K562 (cell line): ENCODE results near the gene PHF19. TPM values are rescaled to one million over a fixed set of nuclear protein-coding genes. Genes with fewer than 3 reads are reported as not detected.

Experiments used
- ATAC-seq: fragments of 200-7000 bp; cut with Tn5 transposase; 3 replicates; pipeline ENCODE4 v1.9.1; 2020; ENCODE audit warnings: moderate library complexity
- BruUV-seq: library from RNA; stranded (reverse); fragments of 400-500 nt; replicated peaks from 2 replicates; lab custom pipeline; 2021; lab: Mats Ljungman, UMichigan
- CTCF ChIA-PET: fragments of 300-600 bp; formaldehyde crosslinking; extraction: SDS; loops from one replicate; lab custom pipeline; 2021; ENCODE audit warnings: low intra/inter-chr PET ratio; lab: Yijun Ruan, JAX
- POLR2A ChIA-PET: fragments of 300-600, 350-650 bp; sonication (Branson Sonifier 250); formaldehyde crosslinking; extraction: SDS; loops from one replicate; lab custom pipeline; 2021; ENCODE audit warnings: antibody characterized with exemption, inconsistent platforms; lab: Yijun Ruan, JAX
- DNase-seq, 4 experiments: peaks; one replicate each; pipeline versions ENCODE4 v3.0.0 to v3.0.0-alpha.2; 2011 to 2018; ENCODE audit warnings: low spot score in 3 of 4, mixed read lengths in 3 of 4; ENCODE audit errors: extremely low read depth in 1 of 4
- FAIRE-seq: peaks from 2 replicates; lab custom pipeline; 2011; peaks lifted over from hg19 to GRCh38; lab: Jason Lieb, UNC
- H2AFZ ChIP-seq: 2 replicates; pipeline ENCODE4 v1.6.0; 2011; ENCODE audit warnings: low read depth, low read length, control low read depth, inconsistent platforms
- H3K27ac ChIP-seq: fragments of 200-600 bp; 3 replicates; pipeline ENCODE4 v1.8.0; 2011; ENCODE audit warnings: low read depth, mild to moderate bottlenecking, control low read depth, inconsistent platforms, low read length, moderate library complexity, mixed read lengths; ENCODE audit errors: extremely low read depth
- H3K27me3 ChIP-seq, 2 experiments: fragments of 300-600 bp in 1 of 2; 2 replicates in 1 of 2; 3 replicates in 1 of 2; pipeline versions ENCODE4 v1.6.0 to v1.8.0; 2011; ENCODE audit warnings: inconsistent platforms in 2 of 2, low read length in 2 of 2, mild to moderate bottlenecking in 1 of 2, mixed read lengths in 1 of 2, moderate library complexity in 1 of 2; ENCODE audit not compliant: control insufficient read depth in 2 of 2, insufficient read depth in 2 of 2
- H3K36me3 ChIP-seq: fragments of 300-600 bp; 3 replicates; pipeline ENCODE4 v1.8.0; 2011; ENCODE audit warnings: mild to moderate bottlenecking, low read length, inconsistent platforms; ENCODE audit not compliant: control insufficient read depth, insufficient read depth
- H3K4me1 ChIP-seq, 2 experiments: fragments of 200-600 bp in 1 of 2; replicated peaks in 1 of 2; 2 replicates in 1 of 2; 3 replicates in 1 of 2; pipeline versions ENCODE4 v1.5.1 to v1.8.0; 2011; ENCODE audit warnings: inconsistent platforms in 2 of 2, low read length in 2 of 2, mild to moderate bottlenecking in 1 of 2, mixed read lengths in 1 of 2, moderate library complexity in 1 of 2; ENCODE audit not compliant: control insufficient read depth in 2 of 2, insufficient read depth in 2 of 2
- H3K4me2 ChIP-seq: 2 replicates; pipeline ENCODE4 v1.6.1; 2011; ENCODE audit warnings: low read length, control low read depth, inconsistent platforms, mixed read lengths; ENCODE audit not compliant: insufficient read depth
- H3K4me3 ChIP-seq: fragments of 200-600 bp; sonication (generic), shearing (Covaris generic); 2 replicates; pipeline ENCODE4 v1.5.1; 2016; ENCODE audit warnings: control low read depth, inconsistent platforms
- H3K79me2 ChIP-seq: fragments of 200-600 bp; 3 replicates; pipeline ENCODE4 v1.8.0; 2011; ENCODE audit warnings: low read length, inconsistent platforms; ENCODE audit not compliant: control insufficient read depth, insufficient read depth
- H3K9ac ChIP-seq, 2 experiments: 2 replicates each; pipeline versions ENCODE4 v1.6.0 to v1.6.1; 2011; ENCODE audit warnings: low read depth in 2 of 2, low read length in 2 of 2, control low read depth in 1 of 2, inconsistent platforms in 1 of 2, mild to moderate bottlenecking in 1 of 2, mixed read lengths in 1 of 2; ENCODE audit not compliant: insufficient read depth in 1 of 2
- H3K9me1 ChIP-seq: one replicate; pipeline ENCODE4 v1.6.0; 2011; ENCODE audit warnings: inconsistent platforms, mild to moderate bottlenecking, low read length, moderate library complexity; ENCODE audit not compliant: control insufficient read depth, insufficient read depth
- H3K9me3 ChIP-seq: replicated peaks from 2 replicates; pipeline ENCODE4 v1.5.1; 2011; ENCODE audit warnings: low read depth, low read length, inconsistent platforms; ENCODE audit not compliant: control insufficient read depth, insufficient read depth
- H4K20me1 ChIP-seq: replicated peaks from 2 replicates; pipeline ENCODE4 v1.6.1; 2011; ENCODE audit warnings: low read length, inconsistent platforms, mixed read lengths; ENCODE audit not compliant: control insufficient read depth, insufficient read depth
- CBX5 ChIP-seq: IDR thresholded peaks from 2 replicates; pipeline ENCODE4 v1.6.1; 2014; ENCODE audit warnings: low read depth, borderline replicate concordance
- CSDE1 ChIP-seq, 2 experiments: fragments of 450-650 bp; IDR thresholded peaks; 2 replicates each; pipeline ENCODE4 v1.6.1; 2016; ENCODE audit warnings: mild to moderate bottlenecking in 1 of 2
- CTBP1 ChIP-seq: fragments of 450-650 bp; IDR thresholded peaks from 2 replicates; pipeline ENCODE4 v1.6.1; 2016; ENCODE audit warnings: borderline replicate concordance
- FOSL1 ChIP-seq: fragments of 200-800 bp; sonication (Bioruptor generic); conservative IDR thresholded peaks from 2 replicates; pipeline ENCODE4 v1.6.1; 2016; ENCODE audit warnings: missing genetic modification characterization, missing compliant biosample characterization
- NR1H2 ChIP-seq: sonication (generic); formaldehyde crosslinking; IDR thresholded peaks from 2 replicates; pipeline ENCODE4 v1.4.0; 2020; ENCODE audit warnings: mild to moderate bottlenecking, missing genetic modification reagents
- PRPF4 ChIP-seq: fragments of 200-400 bp; formaldehyde crosslinking; IDR thresholded peaks from one replicate; pipeline ENCODE4 v1.6.1; 2017; ENCODE audit warnings: low read length, low read depth, mild to moderate bottlenecking; ENCODE audit not compliant: insufficient read depth, poor library complexity, severe bottlenecking
- RCOR1 ChIP-seq, 2 experiments: IDR thresholded peaks; 2 replicates each; pipeline ENCODE4 v1.6.1; 2012; ENCODE audit warnings: low read depth in 2 of 2, low read length in 2 of 2, borderline replicate concordance in 1 of 2, improper control_type of control experiment in 1 of 2
- SAFB ChIP-seq: fragments of 200-400 bp; formaldehyde crosslinking; IDR thresholded peaks from 2 replicates; pipeline ENCODE4 v1.6.1; 2017; ENCODE audit warnings: low read depth, low read length, borderline replicate concordance
- SPI1 ChIP-seq: IDR thresholded peaks from 2 replicates; pipeline ENCODE4 v1.6.1; 2011; ENCODE audit warnings: low read depth, low read length, control low read depth, borderline replicate concordance
- ZBED1 ChIP-seq: IDR thresholded peaks from 2 replicates; pipeline ENCODE4 v1.6.1; 2014
- ZBTB17 ChIP-seq: fragments of 450-650 bp; formaldehyde crosslinking; IDR thresholded peaks from 2 replicates; pipeline ENCODE4 v1.4.0; 2020; ENCODE audit warnings: mild to moderate bottlenecking
- ZNF274 ChIP-seq: IDR thresholded peaks from 2 replicates; pipeline ENCODE4 v1.6.1; 2011; ENCODE audit warnings: low read depth, mild to moderate bottlenecking, low read length, moderate library complexity, borderline replicate concordance
- WGBS: fragments of 100-300 bp; shearing (Covaris generic); methylation state at CpG from one replicate; pipeline ENCODE4 v1.1.6; 2016; ENCODE audit warnings: low coverage, mixed read lengths; ENCODE audit not compliant: insufficient coverage; ENCODE audit errors: missing lambda C conversion rate; 5-methylcytosine and 5-hydroxymethylcytosine counted together
- in situ Hi-C: fragments of 300-500 bp; cut with MboI; formaldehyde crosslinking; loops from 4 replicates; pipeline ENCODE4 v1.15.0; 2018; ENCODE audit warnings: inconsistent platforms, mixed read lengths
- intact Hi-C: fragments of 100-400 bp; cut with micrococcal nuclease; formaldehyde crosslinking; loops from 2 replicates; pipeline ENCODE4 v1.14.2; 2022
- polyA plus RNA-seq, 8 experiments: library from polyadenylated mRNA; depleted of rRNA in 4 of 8; stranded (reverse) in 5 of 8; unstranded in 3 of 8; fragments of >200 nt; fragmentation: Nextera tagmentation in 2 of 8; fragmentation: Illumina TruSeq in 1 of 8; extraction: Ambion mirVana in 2 of 8; extraction: Trizol in 1 of 8; gene quantifications; 2 replicates each; pipeline versions ENCODE4 v1.2.1 to v1.2.3, GENCODE V29; 2011 to 2014; ENCODE audit warnings: inconsistent platforms in 1 of 8, missing spikeins in 1 of 8
- total RNA-seq, 7 experiments: library from RNA; depleted of rRNA in 6 of 7; stranded (reverse); fragments of >200 nt in 6 of 7; fragmentation: Illumina TruSeq in 2 of 7; extraction: Trizol in 2 of 7; gene quantifications; 2 replicates each; pipeline versions ENCODE4 v1.2.1 to v1.2.3, GENCODE V29; 2011 to 2021; ENCODE audit warnings: low replicate concordance in 1 of 7
- TF ChIP-seq, protein P1 (sequence below): sonication (generic); formaldehyde crosslinking; IDR thresholded peaks from 2 replicates; pipeline ENCODE4 v1.8.0; 2023; ENCODE audit warnings: missing genetic modification reagents, mild to moderate bottlenecking, borderline replicate concordance
- TF ChIP-seq, protein P2 (sequence below), 3 experiments: IDR thresholded peaks in 2 of 3; conservative IDR thresholded peaks in 1 of 3; 2 replicates each; pipeline ENCODE4 v1.5.1; 2011 to 2012; ENCODE audit warnings: low read length in 3 of 3, mild to moderate bottlenecking in 3 of 3, control low read depth in 2 of 3, improper control_type of control experiment in 1 of 3, inconsistent platforms in 1 of 3, low read depth in 1 of 3, mixed read lengths in 1 of 3, moderate library complexity in 1 of 3; ENCODE audit not compliant: insufficient read depth in 2 of 3

Gene PHF19
- total and polyA plus RNA-seq, 9 of the 15 experiments (the other 6 are each of a cell fraction or from before 2014, with no cell fraction given), result 95.8 to 403 (median 255) TPM

DNA sequence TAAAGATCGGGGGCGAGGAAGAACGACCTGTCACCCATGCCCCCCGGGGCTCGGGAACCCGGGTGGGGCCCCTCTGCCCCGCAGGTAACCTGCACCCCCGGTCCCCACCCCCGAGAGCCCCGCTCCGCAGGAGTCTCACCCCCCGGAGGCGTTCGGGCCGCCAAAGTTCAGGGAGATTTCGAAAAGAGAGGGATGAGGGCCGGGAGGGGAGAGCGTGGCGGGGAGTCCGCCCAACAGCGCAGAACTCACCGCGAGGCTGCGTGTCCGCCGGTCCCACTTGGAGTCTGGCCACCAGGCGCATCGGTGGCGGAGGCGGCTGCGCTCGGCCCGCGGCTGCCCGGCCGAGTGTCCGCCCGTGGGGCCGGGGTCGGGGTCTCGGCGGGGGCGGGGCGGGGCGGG is at the start of gene PHF19 (continued):
- TF ChIP-seq ZBED1, result no peak
- TF ChIP-seq, protein P1, sequence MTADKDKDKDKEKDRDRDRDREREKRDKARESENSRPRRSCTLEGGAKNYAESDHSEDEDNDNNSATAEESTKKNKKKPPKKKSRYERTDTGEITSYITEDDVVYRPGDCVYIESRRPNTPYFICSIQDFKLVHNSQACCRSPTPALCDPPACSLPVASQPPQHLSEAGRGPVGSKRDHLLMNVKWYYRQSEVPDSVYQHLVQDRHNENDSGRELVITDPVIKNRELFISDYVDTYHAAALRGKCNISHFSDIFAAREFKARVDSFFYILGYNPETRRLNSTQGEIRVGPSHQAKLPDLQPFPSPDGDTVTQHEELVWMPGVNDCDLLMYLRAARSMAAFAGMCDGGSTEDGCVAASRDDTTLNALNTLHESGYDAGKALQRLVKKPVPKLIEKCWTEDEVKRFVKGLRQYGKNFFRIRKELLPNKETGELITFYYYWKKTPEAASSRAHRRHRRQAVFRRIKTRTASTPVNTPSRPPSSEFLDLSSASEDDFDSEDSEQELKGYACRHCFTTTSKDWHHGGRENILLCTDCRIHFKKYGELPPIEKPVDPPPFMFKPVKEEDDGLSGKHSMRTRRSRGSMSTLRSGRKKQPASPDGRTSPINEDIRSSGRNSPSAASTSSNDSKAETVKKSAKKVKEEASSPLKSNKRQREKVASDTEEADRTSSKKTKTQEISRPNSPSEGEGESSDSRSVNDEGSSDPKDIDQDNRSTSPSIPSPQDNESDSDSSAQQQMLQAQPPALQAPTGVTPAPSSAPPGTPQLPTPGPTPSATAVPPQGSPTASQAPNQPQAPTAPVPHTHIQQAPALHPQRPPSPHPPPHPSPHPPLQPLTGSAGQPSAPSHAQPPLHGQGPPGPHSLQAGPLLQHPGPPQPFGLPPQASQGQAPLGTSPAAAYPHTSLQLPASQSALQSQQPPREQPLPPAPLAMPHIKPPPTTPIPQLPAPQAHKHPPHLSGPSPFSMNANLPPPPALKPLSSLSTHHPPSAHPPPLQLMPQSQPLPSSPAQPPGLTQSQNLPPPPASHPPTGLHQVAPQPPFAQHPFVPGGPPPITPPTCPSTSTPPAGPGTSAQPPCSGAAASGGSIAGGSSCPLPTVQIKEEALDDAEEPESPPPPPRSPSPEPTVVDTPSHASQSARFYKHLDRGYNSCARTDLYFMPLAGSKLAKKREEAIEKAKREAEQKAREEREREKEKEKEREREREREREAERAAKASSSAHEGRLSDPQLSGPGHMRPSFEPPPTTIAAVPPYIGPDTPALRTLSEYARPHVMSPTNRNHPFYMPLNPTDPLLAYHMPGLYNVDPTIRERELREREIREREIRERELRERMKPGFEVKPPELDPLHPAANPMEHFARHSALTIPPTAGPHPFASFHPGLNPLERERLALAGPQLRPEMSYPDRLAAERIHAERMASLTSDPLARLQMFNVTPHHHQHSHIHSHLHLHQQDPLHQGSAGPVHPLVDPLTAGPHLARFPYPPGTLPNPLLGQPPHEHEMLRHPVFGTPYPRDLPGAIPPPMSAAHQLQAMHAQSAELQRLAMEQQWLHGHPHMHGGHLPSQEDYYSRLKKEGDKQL, result no peak
- TF ChIP-seq RCOR1 (IDR thresholded peaks at IDR 0.05; ENCODE audit: borderline replicate concordance in 1 of 2, low read depth in 2 of 2, low read length in 2 of 2), result peak; percentile 30 to 61; a peak in 1 of 4 replicates

GRCh38 chr9:120926397-120926928 is 49.5 kb upstream of the PHF19 start, which contains the start of gene TRAF1:
TRAF1 (minus strand) TSS chr9:120926796; CDS start chr9:120926075, 721 bp downstream.
- Histone ChIP-seq H3K79me2 (no peaks in the 10 kb centered on the region), H3K36me3 (no peaks in the 10 kb centered on the region), H3K9me1 (no peaks in the 10 kb centered on the region), H3K4me3 (no peak within 1 kb of the TSS), H3K4me1 (peaks cover 12 to 24% of the 10 kb centered on the region in 2 experiments), H3K9me3 (no peaks in the 10 kb centered on the region), H2AFZ (peak within 1 kb of the TSS; percentile 75), H3K9ac (peak within 1 kb of the TSS; percentile 11 to 77; a peak in 1 of 4 replicates), H3K27ac (peak within 1 kb of the TSS; percentile 18; the same call in 1 of the 3 replicates), H4K20me1 (no peaks in the 10 kb centered on the region), H3K27me3 (no peaks in the 10 kb centered on the region), H3K4me2 (peak within 1 kb of the TSS; percentile 47; the same call in 1 of the 2 replicates)
- POLR2A ChIA-PET, result interaction anchor here (0.8 to 1.0 kb wide), 2 partner anchors 20 to 43 kb away, joined by 3 to 4 read pairs; no protein-coding TSS in a partner anchor
- ATAC-seq (no peak; the same call in 2 of the 3 replicates), FAIRE-seq (no peak)
- no TSS peak for BruUV-seq
- in situ Hi-C loops, result loop anchor here (25.0 kb wide), 1 partner anchor 314 kb away; no protein-coding TSS in a partner anchor
- CTCF ChIA-PET, result no interaction called here
- WGBS, result 64% methylated on average over 6 of the region's 6 CpGs
- no peak for TF ChIP-seq CTBP1
- TF ChIP-seq, protein P2, sequence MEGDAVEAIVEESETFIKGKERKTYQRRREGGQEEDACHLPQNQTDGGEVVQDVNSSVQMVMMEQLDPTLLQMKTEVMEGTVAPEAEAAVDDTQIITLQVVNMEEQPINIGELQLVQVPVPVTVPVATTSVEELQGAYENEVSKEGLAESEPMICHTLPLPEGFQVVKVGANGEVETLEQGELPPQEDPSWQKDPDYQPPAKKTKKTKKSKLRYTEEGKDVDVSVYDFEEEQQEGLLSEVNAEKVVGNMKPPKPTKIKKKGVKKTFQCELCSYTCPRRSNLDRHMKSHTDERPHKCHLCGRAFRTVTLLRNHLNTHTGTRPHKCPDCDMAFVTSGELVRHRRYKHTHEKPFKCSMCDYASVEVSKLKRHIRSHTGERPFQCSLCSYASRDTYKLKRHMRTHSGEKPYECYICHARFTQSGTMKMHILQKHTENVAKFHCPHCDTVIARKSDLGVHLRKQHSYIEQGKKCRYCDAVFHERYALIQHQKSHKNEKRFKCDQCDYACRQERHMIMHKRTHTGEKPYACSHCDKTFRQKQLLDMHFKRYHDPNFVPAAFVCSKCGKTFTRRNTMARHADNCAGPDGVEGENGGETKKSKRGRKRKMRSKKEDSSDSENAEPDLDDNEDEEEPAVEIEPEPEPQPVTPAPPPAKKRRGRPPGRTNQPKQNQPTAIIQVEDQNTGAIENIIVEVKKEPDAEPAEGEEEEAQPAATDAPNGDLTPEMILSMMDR (IDR thresholded peaks at IDR 0.05 in 2 of 3, conservative IDR thresholded peaks at IDR 0.05 in 1 of 3; ENCODE audit: insufficient read depth in 2 of 3, low read depth in 1 of 3, low read length in 3 of 3), result no peak
- no peak for TF ChIP-seq ZBTB17 (CRISPR knock-in tag)
- TF ChIP-seq CBX5, result no peak
- peak; percentile 47; the same call in 1 of the 2 replicates for TF ChIP-seq SPI1
- peak; percentile 69 for TF ChIP-seq FOSL1 (tag)
- no peak for TF ChIP-seq PRPF4
- no peak for TF ChIP-seq ZNF274
- no peak for TF ChIP-seq CSDE1 (IDR thresholded peaks at IDR 0.05)
- no peak for TF ChIP-seq NR1H2
- no peak for TF ChIP-seq SAFB
- TF ChIP-seq, all 486 proteins: peak for 2
- intact Hi-C loops, result no loop called here
- DNase-seq, result no peak
